ENCODE data around the gene GSDME.

Gene GSDME

DNA sequence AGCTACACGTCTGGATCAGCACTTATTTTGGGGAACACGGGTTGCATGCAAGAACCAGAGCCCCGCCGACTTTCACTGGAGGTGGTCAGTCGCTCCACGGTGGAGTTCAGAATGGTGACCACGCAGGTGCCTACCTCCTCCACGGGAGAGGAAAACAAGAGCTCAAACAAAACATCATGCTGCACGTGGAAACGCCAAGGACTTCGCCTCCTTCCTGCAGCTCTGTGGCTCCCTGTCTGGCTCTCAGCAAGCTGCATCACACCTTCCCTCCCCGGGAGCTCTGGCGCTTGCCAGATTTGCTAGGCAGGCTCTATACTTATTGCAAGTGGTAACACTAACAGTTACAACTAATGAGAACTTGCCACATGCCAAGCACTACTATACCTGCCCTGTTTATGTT is 26.0 kb downstream of the GSDME start:
- H3K27me3 ChIP-seq (ENCODE audit: control insufficient read depth, insufficient read depth, low read length) = no peaks in the 10 kb centered on the region
- DNase-seq (ENCODE audit: low read depth, low spot score) = no peak
- no peaks in the 10 kb centered on the region for H3K36me3 ChIP-seq (ENCODE audit: control insufficient read depth, insufficient read depth, low read length)
- no peak overlapping the region for H3K27ac ChIP-seq (ENCODE audit: low read length)
- WGBS (ENCODE audit: insufficient coverage, insufficient read length) = no CpG with 5 or more reads among the region's 13 CpGs
- no peak overlapping the region for H3K4me3 ChIP-seq (ENCODE audit: low read length)
- peaks cover 2% of the 10 kb centered on the region for H3K4me1 ChIP-seq (ENCODE audit: control insufficient read depth, insufficient read depth, low read length)
- no peaks in the 10 kb centered on the region for H3K9me3 ChIP-seq (ENCODE audit: control insufficient read depth, insufficient read depth, low read length)

DNA sequence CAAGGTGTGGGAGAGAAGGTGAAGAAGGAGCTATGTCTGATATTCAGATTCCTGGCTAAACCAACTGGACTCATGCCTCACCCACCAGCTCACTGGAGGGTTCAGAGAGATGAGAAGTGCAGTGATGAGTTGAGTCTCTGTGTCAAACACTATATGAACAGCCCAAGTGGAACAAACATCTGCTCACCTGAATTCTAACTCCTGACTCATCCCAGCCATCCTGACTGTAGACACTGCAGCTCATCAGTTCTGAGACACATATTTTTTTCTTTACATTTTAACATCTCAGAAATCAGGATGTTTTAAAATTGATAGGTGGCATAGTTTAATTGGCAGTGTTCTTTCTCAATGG is 27.3 kb downstream of the GSDME start:
- H3K9me3 ChIP-seq (ENCODE audit: control insufficient read depth, insufficient read depth, low read length) = no peaks in the 10 kb centered on the region
- H3K27me3 ChIP-seq (ENCODE audit: control insufficient read depth, insufficient read depth, low read length) = no peaks in the 10 kb centered on the region
- H3K27ac ChIP-seq (ENCODE audit: low read length) = no peak overlapping the region
- DNase-seq (ENCODE audit: low read depth, low spot score) = no peak
- H3K4me3 ChIP-seq (ENCODE audit: low read length) = no peak overlapping the region
- peaks cover 2% of the 10 kb centered on the region for H3K4me1 ChIP-seq (ENCODE audit: control insufficient read depth, insufficient read depth, low read length)
- H3K36me3 ChIP-seq (ENCODE audit: control insufficient read depth, insufficient read depth, low read length) = no peaks in the 10 kb centered on the region

- Histone ChIP-seq H3K27me3 (ENCODE audit: control insufficient read depth, insufficient read depth, low read length) (no peaks in the 10 kb centered on the region), H3K4me1 (ENCODE audit: control insufficient read depth, insufficient read depth, low read length) (peaks cover 2% of the 10 kb centered on the region), H3K9me3 (ENCODE audit: control insufficient read depth, insufficient read depth, low read length) (no peaks in the 10 kb centered on the region), H3K27ac (ENCODE audit: low read length) (no peak overlapping the region), H3K4me3 (ENCODE audit: low read length) (no peak overlapping the region), H3K36me3 (ENCODE audit: control insufficient read depth, insufficient read depth, low read length) (no peaks in the 10 kb centered on the region)
- no peak for DNase-seq (ENCODE audit: low read depth, low spot score)
- no CpG with 5 or more reads among the region's 10 CpGs for WGBS (ENCODE audit: insufficient coverage, insufficient read length)
Observed at GRCh38 chr7:24729365-24730017, 27.8 kb downstream of the GSDME start.

GRCh38 chr7:24728503-24729364 is 28.5 kb downstream of the GSDME start:
- WGBS (ENCODE audit: insufficient coverage, insufficient read length) = no CpG with 5 or more reads among the region's 16 CpGs
- Histone ChIP-seq H3K36me3 (ENCODE audit: control insufficient read depth, insufficient read depth, low read length) (no peaks in the 10 kb centered on the region), H3K4me3 (ENCODE audit: low read length) (no peak overlapping the region), H3K27ac (ENCODE audit: low read length) (no peak overlapping the region), H3K4me1 (ENCODE audit: control insufficient read depth, insufficient read depth, low read length) (peaks cover 2% of the 10 kb centered on the region), H3K27me3 (ENCODE audit: control insufficient read depth, insufficient read depth, low read length) (no peaks in the 10 kb centered on the region), H3K9me3 (ENCODE audit: control insufficient read depth, insufficient read depth, low read length) (no peaks in the 10 kb centered on the region)
- no peak for DNase-seq (ENCODE audit: low read depth, low spot score)

- H3K36me3 ChIP-seq (ENCODE audit: control insufficient read depth, insufficient read depth, low read length) = no peaks in the 10 kb centered on the region
- no peaks in the 10 kb centered on the region for H3K27me3 ChIP-seq (ENCODE audit: control insufficient read depth, insufficient read depth, low read length)
- H3K27ac ChIP-seq (ENCODE audit: low read length) = no peak overlapping the region
- H3K4me1 ChIP-seq (ENCODE audit: control insufficient read depth, insufficient read depth, low read length) = peaks cover 2% of the 10 kb centered on the region
- H3K9me3 ChIP-seq (ENCODE audit: control insufficient read depth, insufficient read depth, low read length) = no peaks in the 10 kb centered on the region
- no CpG with 5 or more reads among the region's 7 CpGs for WGBS (ENCODE audit: insufficient coverage, insufficient read length)
- H3K4me3 ChIP-seq (ENCODE audit: low read length) = no peak overlapping the region
- DNase-seq (ENCODE audit: low read depth, low spot score) = no peak
Observed at GRCh38 chr7:24728121-24728500, 29.2 kb downstream of the GSDME start.

DNA sequence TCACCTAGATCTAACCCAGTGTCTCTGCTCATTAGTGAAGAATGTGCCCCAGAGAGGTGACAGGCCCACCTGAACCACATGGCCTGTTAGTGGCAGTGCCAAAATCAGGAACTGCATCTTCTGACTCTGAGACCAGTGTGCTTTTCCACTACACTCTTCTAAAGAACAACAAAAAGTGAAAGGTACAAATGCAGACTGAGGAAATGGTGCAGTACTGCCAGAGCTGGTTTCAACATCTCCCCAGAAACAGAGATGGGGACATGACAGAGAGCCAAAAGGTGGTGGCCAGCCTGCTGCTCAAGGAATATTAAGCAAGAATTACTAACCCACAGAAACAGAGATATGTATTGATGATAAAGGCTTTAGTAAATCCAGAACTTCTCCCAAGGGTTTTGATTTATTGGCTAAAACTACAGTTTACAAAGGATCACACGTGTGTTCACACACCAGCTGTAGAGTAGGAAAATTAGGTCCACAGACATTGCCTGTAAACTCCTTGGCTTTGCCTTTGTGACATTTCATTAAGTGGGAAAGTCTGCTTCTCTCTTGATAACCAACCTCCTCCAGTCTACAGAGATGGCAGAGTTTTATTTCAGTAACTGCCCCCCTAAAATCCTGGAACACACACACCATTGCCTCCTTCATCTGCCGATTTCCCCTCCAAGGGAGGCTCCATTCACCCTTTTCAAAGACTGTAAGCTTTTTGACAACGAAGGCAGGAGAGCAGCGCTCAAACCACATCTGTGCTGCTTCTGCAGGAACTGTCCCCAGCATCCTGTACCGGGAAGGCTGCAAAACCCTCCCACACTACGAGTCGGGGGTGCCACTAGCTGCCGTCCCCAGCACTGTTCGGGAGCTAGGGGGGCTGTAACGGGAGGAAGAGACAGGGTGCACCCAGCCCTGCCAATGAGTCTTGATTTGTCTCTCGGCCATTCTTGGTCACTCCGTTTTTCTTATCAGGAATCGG is 29.8 kb downstream of the GSDME start:
- no peak overlapping the region for H3K4me3 ChIP-seq (ENCODE audit: low read length)
- no peak for DNase-seq (ENCODE audit: low read depth, low spot score)
- no peak overlapping the region for H3K27ac ChIP-seq (ENCODE audit: low read length)
- H3K27me3 ChIP-seq (ENCODE audit: control insufficient read depth, insufficient read depth, low read length) = no peaks in the 10 kb centered on the region
- peaks cover 3% of the 10 kb centered on the region for H3K4me1 ChIP-seq (ENCODE audit: control insufficient read depth, insufficient read depth, low read length)
- no peaks in the 10 kb centered on the region for H3K9me3 ChIP-seq (ENCODE audit: control insufficient read depth, insufficient read depth, low read length)
- H3K36me3 ChIP-seq (ENCODE audit: control insufficient read depth, insufficient read depth, low read length) = no peaks in the 10 kb centered on the region
- no CpG with 5 or more reads among the region's 13 CpGs for WGBS (ENCODE audit: insufficient coverage, insufficient read length)

GRCh38 chr7:24725554-24726241 is 31.6 kb downstream of the GSDME start:
- H3K4me1 ChIP-seq (ENCODE audit: control insufficient read depth, insufficient read depth, low read length) = peaks cover 7% of the 10 kb centered on the region
- no peaks in the 10 kb centered on the region for H3K9me3 ChIP-seq (ENCODE audit: control insufficient read depth, insufficient read depth, low read length)
- H3K27me3 ChIP-seq (ENCODE audit: control insufficient read depth, insufficient read depth, low read length) = no peaks in the 10 kb centered on the region
- no peaks in the 10 kb centered on the region for H3K36me3 ChIP-seq (ENCODE audit: control insufficient read depth, insufficient read depth, low read length)
- H3K27ac ChIP-seq (ENCODE audit: low read length) = peak overlapping the region; percentile 11
- no peak for DNase-seq (ENCODE audit: low read depth, low spot score)
- no peak overlapping the region for H3K4me3 ChIP-seq (ENCODE audit: low read length)
- WGBS (ENCODE audit: insufficient coverage, insufficient read length) = no CpG with 5 or more reads among the region's 14 CpGs

DNA sequence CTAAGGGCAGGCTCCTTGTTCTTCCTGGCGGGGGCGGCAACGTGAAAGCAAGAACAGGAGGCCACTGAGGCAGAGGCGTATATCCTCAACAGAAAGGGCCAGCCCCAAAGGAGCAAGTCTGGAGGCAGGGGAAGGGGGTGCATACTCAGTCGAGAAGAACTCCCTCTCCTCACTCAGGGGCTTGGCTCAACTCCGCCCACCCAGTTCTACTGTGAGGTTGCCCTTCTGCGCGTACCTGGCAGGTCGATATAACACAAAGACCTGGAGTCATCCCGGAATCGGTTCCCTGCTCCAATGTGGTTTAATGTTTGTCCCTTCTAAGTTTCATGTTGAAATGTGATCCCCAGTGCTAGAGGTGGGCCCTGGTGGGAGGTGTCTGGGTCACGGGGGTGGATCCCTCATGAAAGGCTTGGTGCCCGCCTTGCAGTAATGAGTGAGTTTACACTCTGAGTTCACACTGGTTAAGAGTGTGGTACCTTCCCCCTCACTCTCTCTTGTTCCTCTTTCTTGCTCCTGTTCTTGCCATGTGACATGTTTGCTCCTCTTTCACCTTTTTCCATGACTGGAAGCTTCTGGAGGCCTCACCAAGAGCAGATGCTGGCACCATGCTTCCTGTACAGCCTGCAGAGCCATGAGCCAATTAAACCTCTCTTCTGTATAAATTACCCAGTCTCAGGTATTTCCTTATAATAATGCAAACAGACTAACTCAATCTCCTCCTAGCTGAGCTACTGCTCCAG is 32.6 kb downstream of the GSDME start:
- peaks cover 7% of the 10 kb centered on the region for H3K4me1 ChIP-seq (ENCODE audit: control insufficient read depth, insufficient read depth, low read length)
- H3K27me3 ChIP-seq (ENCODE audit: control insufficient read depth, insufficient read depth, low read length) = no peaks in the 10 kb centered on the region
- H3K4me3 ChIP-seq (ENCODE audit: low read length) = no peak overlapping the region
- no CpG with 5 or more reads among the region's 13 CpGs for WGBS (ENCODE audit: insufficient coverage, insufficient read length)
- H3K36me3 ChIP-seq (ENCODE audit: control insufficient read depth, insufficient read depth, low read length) = no peaks in the 10 kb centered on the region
- no peak for DNase-seq (ENCODE audit: low read depth, low spot score)
- H3K9me3 ChIP-seq (ENCODE audit: control insufficient read depth, insufficient read depth, low read length) = no peaks in the 10 kb centered on the region
- H3K27ac ChIP-seq (ENCODE audit: low read length) = no peak overlapping the region

GRCh38 chr7:24723178-24723530 is 34.1 kb downstream of the GSDME start:
- WGBS (ENCODE audit: insufficient coverage, insufficient read length) = no CpG with 5 or more reads among the region's 5 CpGs
- peaks cover 7% of the 10 kb centered on the region for H3K4me1 ChIP-seq (ENCODE audit: control insufficient read depth, insufficient read depth, low read length)
- no peak overlapping the region for H3K4me3 ChIP-seq (ENCODE audit: low read length)
- no peaks in the 10 kb centered on the region for H3K9me3 ChIP-seq (ENCODE audit: control insufficient read depth, insufficient read depth, low read length)
- H3K36me3 ChIP-seq (ENCODE audit: control insufficient read depth, insufficient read depth, low read length) = no peaks in the 10 kb centered on the region
- H3K27ac ChIP-seq (ENCODE audit: low read length) = no peak overlapping the region
- no peaks in the 10 kb centered on the region for H3K27me3 ChIP-seq (ENCODE audit: control insufficient read depth, insufficient read depth, low read length)
- no peak for DNase-seq (ENCODE audit: low read depth, low spot score)
